ENCODE data around the gene TAGLN2.

Gene TAGLN2

GRCh38 chr1:159935305-159935704 is 10.0 kb upstream of the TAGLN2 start:
- no peak for DNase-seq

- no peak for DNase-seq
These were observed 9.1 kb upstream of the TAGLN2 start for GRCh38 chr1:159934136-159935039.

DNA sequence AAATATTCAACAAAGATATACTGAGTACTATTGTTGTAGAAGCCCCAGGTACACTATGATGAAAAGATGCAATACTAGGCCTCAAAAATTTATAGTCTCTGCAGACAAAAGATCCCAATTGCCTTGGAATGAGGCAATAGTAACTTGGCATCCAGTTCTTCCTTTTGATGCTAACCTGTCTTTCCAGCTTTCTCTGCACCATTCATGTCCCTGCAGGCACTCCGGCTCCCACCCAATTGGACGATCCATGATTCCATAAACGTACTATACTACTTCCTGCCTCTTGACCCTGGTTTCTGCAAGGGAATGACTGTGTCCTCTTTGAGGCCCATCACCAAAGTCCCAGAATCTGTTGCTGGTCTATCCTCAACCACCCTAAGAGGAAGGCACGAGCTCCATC is 8.0 kb upstream of the TAGLN2 start:
- no peak for DNase-seq

DNA sequence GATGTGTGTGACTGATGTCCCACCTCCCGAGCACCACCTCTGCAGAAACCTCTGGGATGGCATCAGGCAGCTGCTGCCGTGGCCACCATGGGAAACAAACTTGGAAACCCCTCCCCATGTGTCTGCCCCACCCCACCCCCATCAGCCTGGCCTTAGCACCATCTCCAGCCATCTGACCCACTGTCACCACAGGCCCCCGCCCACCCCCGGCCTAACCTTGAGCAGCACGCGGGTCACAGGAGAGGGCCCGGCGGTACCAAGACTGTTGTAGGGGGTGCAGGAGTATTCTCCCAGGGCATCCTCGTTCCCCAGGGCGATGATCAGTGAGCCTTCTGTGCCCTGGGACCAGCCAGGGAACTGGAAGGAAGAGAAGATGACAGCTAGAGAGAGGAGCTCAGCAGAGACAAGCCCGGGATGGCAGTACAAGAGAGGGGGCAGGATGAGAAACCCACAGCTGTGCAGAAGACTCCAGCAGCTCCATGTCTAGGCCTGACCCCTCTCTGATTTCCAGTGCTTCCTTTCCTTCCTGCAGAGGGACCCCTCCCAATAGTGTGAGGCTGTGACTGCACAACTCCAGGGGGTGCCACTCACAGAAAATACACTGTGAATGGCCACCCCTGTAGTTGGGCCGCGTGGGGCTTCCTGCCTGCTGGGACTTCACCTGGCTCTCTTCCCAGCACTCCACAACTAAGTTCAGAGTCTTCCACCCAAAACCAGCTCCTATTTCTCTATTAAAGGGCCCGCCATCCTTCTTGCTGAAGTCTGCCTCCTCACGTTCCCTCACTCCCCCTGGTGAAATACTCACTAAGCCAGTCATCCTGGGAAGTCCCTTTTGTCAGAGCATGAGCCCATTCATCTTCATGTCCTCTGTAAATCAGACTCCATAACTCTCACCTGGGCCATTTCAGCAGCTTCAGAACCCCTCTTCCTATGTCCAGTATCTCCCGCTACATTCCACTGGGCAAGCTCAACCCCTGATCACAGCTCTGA is 7.3 kb upstream of the TAGLN2 start:
- no peak for DNase-seq

GRCh38 chr1:159931795-159932173 is 6.5 kb upstream of the TAGLN2 start:
- DNase-seq, result no peak

DNA sequence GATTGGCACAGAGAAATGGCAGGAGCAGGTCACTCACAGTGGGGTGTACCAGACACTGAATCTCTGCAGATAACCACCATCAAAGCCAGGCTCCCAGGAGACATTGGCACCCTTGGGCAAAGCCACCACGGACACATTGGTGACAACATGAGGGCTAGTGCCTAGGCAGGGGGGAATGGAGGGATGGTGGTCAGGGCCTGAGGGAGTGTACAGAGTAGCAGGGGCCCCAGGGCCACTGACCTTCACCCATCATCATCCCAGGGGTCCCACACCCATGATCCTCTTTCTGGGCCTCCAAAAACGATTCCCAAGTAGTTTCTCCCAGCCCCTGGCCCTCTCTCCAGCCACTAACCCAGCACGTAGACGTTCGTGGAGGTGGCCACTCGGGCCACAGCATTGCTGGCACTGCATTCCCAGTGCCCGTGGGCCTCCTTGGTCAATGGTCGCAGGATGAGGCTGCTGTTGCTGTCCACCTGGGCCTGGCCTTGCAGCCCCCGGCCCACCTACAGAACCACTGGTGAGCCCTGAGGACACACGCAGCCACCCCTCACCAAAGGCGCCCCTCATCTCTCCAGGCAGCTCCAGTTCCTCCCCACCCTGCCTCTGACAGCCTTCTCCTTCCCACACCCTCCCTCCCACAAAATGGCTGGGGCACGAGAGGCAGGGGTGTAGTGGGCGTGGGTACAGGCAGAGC is 5.9 kb upstream of the TAGLN2 start:
- no peak for DNase-seq

GRCh38 chr1:159930634-159931033 is 5.3 kb upstream of the TAGLN2 start:
- DNase-seq, result no peak

DNA sequence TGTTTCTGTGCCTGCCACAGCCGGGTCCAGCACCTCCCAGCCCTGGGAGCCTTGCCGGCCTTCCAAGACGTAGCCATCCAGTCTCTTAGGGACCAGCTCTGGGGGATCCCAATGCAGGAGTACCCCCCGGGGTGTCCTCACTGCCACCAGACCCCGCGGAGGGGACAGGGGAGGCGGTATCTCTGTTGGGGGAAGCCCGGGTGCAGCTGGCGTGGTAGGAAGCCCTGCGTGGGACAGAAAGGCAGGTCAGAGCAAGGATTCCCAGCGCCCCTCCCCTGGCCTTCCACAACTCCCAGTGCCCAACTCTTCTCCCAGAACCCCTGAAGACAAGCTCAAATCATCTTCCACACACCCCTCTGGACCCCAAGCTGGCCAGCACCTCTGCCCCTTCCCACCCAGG is 4.9 kb upstream of the TAGLN2 start:
- no peak for DNase-seq

- no peak for DNase-seq
These were observed 4.1 kb upstream of the TAGLN2 start for GRCh38 chr1:159929155-159930051.

GRCh38 chr1:159928491-159929050 is 3.3 kb upstream of the TAGLN2 start:
- no peak for DNase-seq

GRCh38 chr1:159927849-159928431 is 2.6 kb upstream of the TAGLN2 start:
- DNase-seq, result no peak

- DNase-seq, result no peak
These were observed 2.0 kb upstream of the TAGLN2 start for GRCh38 chr1:159927211-159927848.

DNA sequence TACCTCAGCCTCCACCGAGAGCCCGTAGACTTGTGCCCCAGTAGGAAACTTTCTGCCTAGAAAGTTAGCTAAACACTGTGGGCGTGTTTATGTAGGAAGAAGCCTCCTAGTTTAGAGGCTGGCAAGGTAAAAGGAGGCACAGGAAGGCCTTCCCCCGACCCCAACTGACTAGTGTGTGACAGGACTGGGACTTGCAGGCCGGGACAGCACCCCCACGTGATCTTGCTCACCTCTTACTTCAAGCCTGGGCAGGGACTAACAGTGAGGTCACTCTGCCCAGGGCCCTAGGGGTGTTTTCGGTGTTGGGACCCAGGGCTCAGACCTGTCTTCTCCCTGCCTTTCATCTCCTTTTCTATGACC is 392 bp upstream of the TAGLN2 start:
- no peak for DNase-seq

- peak; percentile 81 for DNase-seq
These were observed 1.1 kb downstream of the TAGLN2 start for GRCh38 chr1:159924025-159924790.

DNA sequence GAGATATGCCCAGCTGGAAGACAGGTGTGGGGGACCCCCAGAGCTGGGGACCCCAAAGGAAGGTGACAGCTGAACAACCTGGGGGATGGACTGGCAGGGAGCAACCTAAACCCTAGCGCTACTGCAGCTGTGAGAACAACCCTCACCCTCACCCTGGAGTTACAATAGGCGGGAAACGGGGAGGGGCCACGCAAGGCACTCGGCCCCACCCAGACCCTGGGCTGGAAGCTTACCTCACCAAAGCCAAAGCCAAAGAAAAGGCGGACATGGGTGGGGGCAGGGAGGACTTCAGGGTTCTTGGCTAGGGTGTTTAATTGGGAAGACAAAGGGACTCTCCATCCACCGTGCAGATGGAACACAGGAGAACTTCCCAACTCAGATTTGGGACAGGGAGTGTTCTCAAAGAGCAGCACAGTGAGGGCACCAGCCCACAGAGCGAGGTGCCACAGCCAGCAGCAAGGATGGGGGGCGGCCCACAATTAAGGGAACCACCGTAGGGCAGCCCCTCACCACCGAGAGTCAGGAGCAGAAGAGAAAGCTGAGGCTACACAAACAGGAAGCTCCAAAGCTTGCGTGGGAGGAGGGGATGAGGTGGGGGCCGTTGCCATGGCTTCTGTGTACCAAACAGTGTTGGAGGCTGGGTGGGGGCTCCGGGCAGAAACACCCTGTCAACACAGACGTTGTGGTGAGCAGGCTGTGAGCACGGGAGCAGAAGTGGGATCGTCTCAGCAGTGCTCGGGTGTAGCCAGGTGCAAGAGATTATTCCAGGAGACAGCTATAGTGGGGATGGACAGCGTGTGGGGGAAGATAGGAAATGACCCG is 1.9 kb downstream of the TAGLN2 start:
- no peak for DNase-seq

DNA sequence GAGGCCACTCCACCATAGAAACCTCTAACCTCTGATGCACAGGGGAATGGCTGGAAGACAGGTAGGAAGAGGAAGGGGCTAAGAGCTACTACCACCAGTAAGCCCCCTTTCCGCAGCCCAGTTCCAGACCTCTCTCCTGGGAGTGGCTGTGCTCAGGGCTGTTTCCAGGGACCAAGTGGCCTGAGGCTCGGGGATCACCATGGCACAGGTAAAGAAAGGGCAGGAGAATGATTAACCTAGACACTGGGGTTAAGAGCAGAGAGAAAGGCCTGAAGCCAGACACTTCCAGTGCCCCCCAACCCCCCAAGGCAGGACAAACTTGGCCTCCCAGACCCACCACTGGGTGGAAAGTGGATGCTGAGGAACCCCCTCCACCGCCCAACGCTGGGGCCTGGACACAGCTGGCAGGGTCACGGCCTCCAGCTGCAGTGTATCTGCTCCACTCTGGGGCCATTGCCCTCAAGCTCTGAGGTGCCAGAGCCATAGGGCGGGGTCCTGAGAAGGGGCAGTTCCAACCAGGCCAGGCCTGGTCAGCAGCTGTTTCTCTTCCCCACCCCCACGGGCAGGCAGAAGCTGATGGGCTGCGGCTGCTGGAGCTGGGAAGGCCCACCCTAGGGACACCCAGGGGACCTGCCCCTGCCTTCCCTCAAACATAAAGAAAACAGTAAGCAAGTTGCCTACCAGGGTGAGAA is 2.6 kb downstream of the TAGLN2 start:
- no peak for DNase-seq

DNA sequence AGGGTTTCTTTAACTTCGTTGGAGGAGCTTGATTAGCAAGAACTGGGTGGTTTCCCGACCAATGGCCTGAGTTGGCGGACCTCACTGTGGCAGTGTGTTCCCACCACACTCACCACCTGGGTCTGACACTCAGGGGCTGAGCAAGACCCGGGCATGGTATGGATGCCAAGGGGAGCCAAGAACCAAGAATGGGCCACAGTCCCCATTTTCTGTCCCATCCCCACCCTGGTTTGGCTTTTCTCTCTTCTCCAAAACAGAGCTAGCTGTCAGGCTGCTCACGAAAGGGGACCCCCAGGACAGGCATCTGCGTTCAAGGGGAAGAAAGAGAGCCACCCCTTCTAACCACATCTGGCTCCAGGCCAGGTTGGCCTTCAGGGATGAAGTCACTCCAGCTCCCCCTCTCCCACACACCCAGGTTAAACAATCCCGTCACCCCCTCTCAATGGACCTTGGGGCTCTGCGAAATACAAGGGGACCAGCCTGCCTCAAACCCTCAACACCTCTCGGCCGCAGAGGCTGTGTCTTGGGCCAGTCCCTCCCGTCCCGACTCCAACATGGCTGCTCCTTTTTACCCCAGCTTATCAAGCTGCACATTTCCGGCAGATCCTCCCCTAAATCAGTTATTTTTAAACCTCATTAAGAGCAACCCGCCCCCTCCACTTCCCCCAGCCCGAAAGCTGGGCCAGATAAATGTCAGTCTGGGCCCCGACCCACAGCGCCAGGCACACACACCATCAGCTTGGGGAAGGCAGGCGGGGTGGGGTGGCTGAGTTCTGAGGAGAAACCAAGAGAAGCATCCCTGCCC is 3.4 kb downstream of the TAGLN2 start:
- DNase-seq, result no peak

- DNase-seq, result no peak
These were observed 4.1 kb downstream of the TAGLN2 start for GRCh38 chr1:159921251-159921650.

Measured in GOT3 (cell line).